Adrenal gland (tissue), 12 donors: ENCODE data around the gene CRTC1. TPM values are rescaled to one million over a fixed set of nuclear protein-coding genes. Genes with fewer than 3 reads are reported as not detected.
"Not testable (repeated sequence)": the region's sequence is repeated elsewhere in the genome, so short reads cannot be mapped to it uniquely, and the experiment has no call there.

ENCODE experiments used
- DNase-seq, 7 donors: peaks; one replicate each; pipeline ENCODE4 v3.0.0-alpha.2; 2019 to 2020
- H3K27ac ChIP-seq, 5 donors: fragments of 200-600 bp; sonication (generic) in 4 of 5; 1 replicate in 3 of 5; 2 replicates in 2 of 5; pipeline versions ENCODE4 v1.5.1 to v1.8.0; 2016 to 2020; ENCODE audit warnings: mild to moderate bottlenecking in 1 of 5
- H3K27me3 ChIP-seq: fragments of 200-600 bp; 2 replicates; pipeline ENCODE4 v1.8.0; 2021
- H3K36me3 ChIP-seq, 2 donors: fragments of 200-600 bp; replicated peaks in 1 of 2; 1 replicate in 1 of 2; 2 replicates in 1 of 2; pipeline versions ENCODE4 v1.5.1 to v1.8.0; 2018 to 2022
- H3K4me1 ChIP-seq, 2 donors: fragments of 200-600 bp; replicated peaks in 1 of 2; 1 replicate in 1 of 2; 2 replicates in 1 of 2; pipeline versions ENCODE4 v1.5.1 to v1.8.0; 2018 to 2021
- H3K4me3 ChIP-seq, 4 donors: fragments of 200-600 bp; sonication (generic) in 3 of 4; one replicate each; pipeline ENCODE4 v1.5.1; 2016 to 2018
- H3K9me3 ChIP-seq, 3 donors: fragments of 200-600 bp; sonication (generic) in 1 of 3; replicated peaks in 1 of 3; 1 replicate in 2 of 3; 2 replicates in 1 of 3; pipeline versions ENCODE4 v1.5.1 to v1.8.0; 2016 to 2021
- CTCF ChIP-seq, 6 experiments: fragments of 450-650 bp in 4 of 6; fragments of 200-600 bp in 2 of 6; sonication (generic) in 1 of 6; IDR thresholded peaks; 1 replicate in 5 of 6; 2 replicates in 1 of 6; pipeline versions ENCODE4 v1.5.1 to v1.8.0; 2016 to 2021; ENCODE audit warnings: antibody characterized with exemption in 6 of 6, mild to moderate bottlenecking in 2 of 6, moderate library complexity in 1 of 6
- POLR2A ChIP-seq, 2 donors: fragments of 450-650 bp; IDR thresholded peaks; one replicate each; pipeline ENCODE4 v1.6.1; 2017; ENCODE audit warnings: antibody characterized with exemption in 2 of 2, mild to moderate bottlenecking in 2 of 2, moderate library complexity in 1 of 2
- WGBS, 4 donors: extraction: QIAGEN DNeasy Blood & Tissue Kit in 2 of 4; methylation state at CpG; one replicate each; pipeline versions ENCODE4 v1.1.5 to v1.1.7; 2013 to 2017; 5-methylcytosine and 5-hydroxymethylcytosine counted together
- intact Hi-C, 2 donors: fragments of 100-400 bp; cut with DNase I; formaldehyde crosslinking; loops; one replicate each; pipeline versions ENCODE4 v1.14.1 to v1.15.0; 2022 to 2023
- polyA plus RNA-seq, 3 donors: library from polyadenylated mRNA; stranded (reverse); fragments of 200-250 nt in 2 of 3; fragments of 350-450 nt in 1 of 3; fragmentation: Illumina TruSeq in 1 of 3; extraction: RNeasy Lipid Tissue Mini Kit (QIAGEN cat#74804) in 1 of 3; gene quantifications; one replicate each; pipeline ENCODE4 v1.2.3, GENCODE V29; 2013 to 2014
- total RNA-seq, 9 donors: library from RNA; depleted of rRNA in 4 of 9; stranded (reverse); fragments of >200 nt in 4 of 9; fragments of 120-200 nt in 1 of 9; fragmentation: NEBNext Ultra II Directional in 1 of 9; extraction: Animal tissue kit (Norgen Biotek cat#: 25700) in 1 of 9; gene quantifications; one replicate each; pipeline versions ENCODE4 v1.1.0 to v1.2.4, GENCODE V29; 2013 to 2023
- donor health status: healthy with polysubstance abuse.
- donor health status: Bipolar disorder and iron deficiency.
- donor health status: DM: yes; HTN: yes; CAD: no.
- donor health status: DM: no; HTN: no; CAD: no.
- donor health status: DM: no; HTN: no; CAD: no.
- donor health status: DM: yes; HTN: yes; CAD: no.

Gene CRTC1
- total and polyA plus RNA-seq, 12 donors, result 3.1 to 38.1 (median 10.3) TPM

- Histone ChIP-seq H3K36me3 (no peaks in the 10 kb centered on the region), H3K4me3 (no peak overlapping the region), H3K27me3 (no peaks in the 10 kb centered on the region), H3K27ac (no peak overlapping the region), H3K9me3 (no peaks in the 10 kb centered on the region), H3K4me1 (no peaks in the 10 kb centered on the region)
- DNase-seq, result no peak
- TF ChIP-seq CTCF (IDR thresholded peaks at IDR 0.05) (no peak), POLR2A (IDR thresholded peaks at IDR 0.05) (no peak)
- intact Hi-C loops, result no loop called here
- WGBS, 4 donors, result 78 to 88% (median 83%) methylated on average over 6 of the region's 6 CpGs
These were observed 43.4 kb downstream of the CRTC1 start for GRCh38 chr19:18726846-18727245.

DNA sequence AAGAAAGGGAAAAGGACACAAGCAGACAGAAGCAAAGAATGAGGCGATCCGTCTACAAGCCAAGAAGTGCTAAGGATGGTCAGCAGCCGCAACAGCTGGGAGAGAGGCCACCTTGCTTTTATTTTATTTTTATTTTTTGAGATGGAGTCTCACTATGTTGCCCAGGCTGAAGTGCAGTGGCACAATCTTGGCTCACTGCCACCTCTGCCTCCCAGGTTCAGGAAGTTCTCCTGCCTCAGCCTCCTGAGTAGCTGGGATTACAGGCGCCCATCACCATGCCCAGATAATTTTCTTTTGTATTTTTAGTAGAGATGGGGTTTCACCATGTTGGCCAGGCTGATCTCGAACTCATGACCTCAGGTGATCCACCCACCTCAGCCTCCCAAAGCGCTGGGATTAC lies 44.1 kb downstream of the CRTC1 start:
- H3K9me3 ChIP-seq, H3K27me3 ChIP-seq, H3K4me3 ChIP-seq, H3K27ac ChIP-seq, DNase-seq, H3K36me3 ChIP-seq, H3K4me1 ChIP-seq, intact Hi-C loops: not testable (repeated sequence)
- 89 to 99% (median 98%) methylated on average over 6 of the region's 6 CpGs for WGBS, 4 donors

DNA sequence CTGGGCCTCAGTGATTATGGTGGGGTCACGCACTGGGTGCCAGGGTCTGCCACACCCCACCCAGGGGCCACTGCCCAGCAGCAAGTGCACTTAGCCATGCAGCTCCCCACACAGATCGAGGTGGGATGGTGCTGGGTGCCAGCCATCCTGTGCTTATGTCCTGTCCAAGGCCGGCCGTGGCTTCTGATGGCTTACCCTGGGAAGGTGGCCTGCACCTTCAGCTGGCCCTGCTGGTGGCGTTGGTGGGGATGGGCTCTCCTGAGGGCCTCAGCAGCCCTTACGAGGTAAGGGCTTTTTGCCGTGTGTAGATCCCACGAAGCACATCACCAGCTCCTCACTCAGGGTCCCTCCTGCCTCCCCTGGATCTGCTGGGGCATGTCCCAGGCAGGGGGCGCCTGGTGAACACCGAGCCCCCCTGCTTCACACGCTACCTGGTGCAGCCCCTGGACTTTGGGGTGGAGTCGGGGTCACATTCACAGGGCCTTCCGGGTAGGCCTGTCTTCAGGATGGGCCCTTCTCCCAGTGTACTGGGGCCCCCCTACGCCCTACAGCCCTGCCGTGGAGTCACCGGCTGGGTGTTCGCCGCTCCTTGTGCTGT lies 46.6 kb downstream of the CRTC1 start:
- H3K4me1 ChIP-seq, result no peaks in the 10 kb centered on the region
- intact Hi-C loops, result no loop called here
- no peak overlapping the region for H3K4me3 ChIP-seq
- H3K27me3 ChIP-seq, result no peaks in the 10 kb centered on the region
- no peak overlapping the region for H3K27ac ChIP-seq
- TF ChIP-seq POLR2A (IDR thresholded peaks at IDR 0.05) (no peak), CTCF (IDR thresholded peaks at IDR 0.05) (no peak)
- no peak for DNase-seq
- 94 to 99% (median 97%) methylated on average over 10 to 18 of the region's 18 CpGs for WGBS, 4 donors
- H3K9me3 ChIP-seq, result no peaks in the 10 kb centered on the region
- no peaks in the 10 kb centered on the region for H3K36me3 ChIP-seq

GRCh38 chr19:18730885-18731513 lies 47.5 kb downstream of the CRTC1 start:
- intact Hi-C loops, result no loop called here

More at GRCh38 chr19:18730885-18731513, 47.5 kb downstream of the CRTC1 start:
- no peak for DNase-seq
- Histone ChIP-seq H3K4me1 (no peaks in the 10 kb centered on the region), H3K27ac (no peak overlapping the region), H3K9me3 (no peaks in the 10 kb centered on the region), H3K36me3 (no peaks in the 10 kb centered on the region), H3K27me3 (no peaks in the 10 kb centered on the region), H3K4me3 (no peak overlapping the region)
- peak in 1 of 6 experiments; percentile 3 for TF ChIP-seq CTCF (IDR thresholded peaks at IDR 0.05)
- no peak for TF ChIP-seq POLR2A (IDR thresholded peaks at IDR 0.05)
- 91 to 98% (median 95%) methylated on average over 9 to 11 of the region's 11 CpGs for WGBS, 4 donors
